CD4-positive, alpha-beta T cell (primary cell): Measurements from ENCODE around the gene BICRAL. TPM values are rescaled to one million over a fixed set of nuclear protein-coding genes. Genes with fewer than 3 reads are reported as not detected.

ENCODE experiments used
- ATAC-seq: fragments of 200-7000 bp; cut with Tn5 transposase; one replicate; pipeline ENCODE4 v1.10.0; 2022; ENCODE audit warnings: mild to moderate bottlenecking; ENCODE audit not compliant: poor library complexity
- CTCF ChIA-PET: fragments of 350-600 bp; sonication (Branson Sonifier 250); formaldehyde crosslinking; loops from one replicate; lab custom pipeline; 2021; ENCODE audit warnings: antibody characterized with exemption, inconsistent platforms; lab: Charles Lee
- POLR2A ChIA-PET: fragments of 350-600 bp; sonication (Branson Sonifier 250); formaldehyde crosslinking; loops from one replicate; lab custom pipeline; 2021; ENCODE audit warnings: antibody characterized with exemption, inconsistent platforms; lab: Charles Lee
- DNase-seq, 14 experiments: peaks; one replicate each; pipeline ENCODE4 v3.0.0-alpha.2; 2013 to 2020; ENCODE audit warnings: mixed read lengths in 2 of 14
- H3K27ac ChIP-seq, 2 donors: one replicate each; pipeline versions ENCODE4 v1.5.1 to v1.7.0; 2013; ENCODE audit warnings: low read length in 2 of 2, low read depth in 1 of 2, mild to moderate bottlenecking in 1 of 2
- H3K27me3 ChIP-seq, 2 experiments: 1 replicate in 1 of 2; 2 replicates in 1 of 2; pipeline versions ENCODE4 v1.6.1 to v1.7.0; 2013; ENCODE audit warnings: low read length in 2 of 2, control low read depth in 1 of 2, mild to moderate bottlenecking in 1 of 2, moderate library complexity in 1 of 2; ENCODE audit not compliant: insufficient read depth in 2 of 2, control insufficient read depth in 1 of 2
- H3K36me3 ChIP-seq: one replicate; pipeline ENCODE4 v1.6.1; 2013; ENCODE audit warnings: low read length, control low read depth; ENCODE audit not compliant: insufficient read depth
- H3K4me1 ChIP-seq: one replicate; pipeline ENCODE4 v1.6.1; 2013; ENCODE audit warnings: low read length, control low read depth; ENCODE audit not compliant: insufficient read depth
- H3K4me3 ChIP-seq: one replicate; pipeline ENCODE4 v1.5.1; 2013; ENCODE audit warnings: mild to moderate bottlenecking, low read length, moderate library complexity
- H3K9me3 ChIP-seq, 2 experiments: 1 replicate in 1 of 2; 2 replicates in 1 of 2; pipeline versions ENCODE4 v1.6.1 to v1.7.0; 2013; ENCODE audit warnings: low read length in 2 of 2, mild to moderate bottlenecking in 2 of 2, control low read depth in 1 of 2, moderate library complexity in 1 of 2; ENCODE audit not compliant: control insufficient read depth in 1 of 2, insufficient read depth in 1 of 2
- H3K27ac Mint-ChIP-seq: one replicate; pipeline ENCODE4 v1.8.0; 2020; ENCODE audit warnings: mixed read lengths
- H3K27me3 Mint-ChIP-seq: one replicate; pipeline ENCODE4 v1.8.0; 2021; ENCODE audit warnings: mixed read lengths
- H3K36me3 Mint-ChIP-seq: one replicate; pipeline ENCODE4 v1.8.0; 2021; ENCODE audit warnings: low read depth, mixed read lengths
- H3K4me1 Mint-ChIP-seq: one replicate; pipeline ENCODE4 v1.8.0; 2021; ENCODE audit warnings: low read depth, mixed read lengths
- H3K4me3 Mint-ChIP-seq: one replicate; pipeline ENCODE4 v1.8.0; 2020; ENCODE audit warnings: mild to moderate bottlenecking, mixed read lengths
- H3K9me3 Mint-ChIP-seq: one replicate; pipeline ENCODE4 v1.8.0; 2020; ENCODE audit warnings: mixed read lengths
- intact Hi-C, 2 experiments: fragments of 100-400 bp; cut with DNase I in 1 of 2; cut with micrococcal nuclease in 1 of 2; formaldehyde crosslinking; loops; one replicate each; pipeline versions ENCODE4 v1.15.1 to v1.9.0; 2023 to 2025; cut with DNase I, micrococcal nuclease
- total RNA-seq, 174 experiments: library from RNA in 2 of 174; stranded (reverse) in 2 of 174; gene quantifications; one replicate each; pipeline ENCODE4 v1.2.3 and lab custom pipeline; 2021 to 2026
- TF ChIP-seq, protein P1 (sequence below): fragments of 200-600 bp; IDR thresholded peaks from one replicate; pipeline ENCODE4 v1.8.0; 2022; ENCODE audit warnings: antibody characterized with exemption, mild to moderate bottlenecking

The BICRAL gene
- total RNA-seq, 2 experiments from 2014 or later = 15.0 to 15.8 TPM

DNA sequence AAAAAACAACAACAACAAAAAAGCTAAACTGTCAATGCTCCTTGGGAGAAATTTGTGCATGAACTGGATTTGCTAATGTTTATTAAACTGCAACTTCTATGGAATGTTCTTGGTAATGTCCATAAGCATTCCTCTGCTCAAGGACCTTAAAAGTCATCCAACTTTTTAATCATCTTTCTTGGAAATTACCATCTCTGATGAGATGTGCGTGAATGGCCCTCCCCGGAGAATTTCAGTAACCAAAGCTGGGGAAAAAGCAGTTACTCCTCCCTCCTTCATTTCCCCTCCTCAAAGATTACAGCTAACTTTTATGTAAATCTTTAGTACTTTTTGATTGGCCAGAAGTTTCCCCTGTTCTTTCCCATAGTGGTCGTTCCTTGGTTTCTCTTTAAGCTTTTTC is 41.1 kb upstream of the BICRAL start:
- Histone ChIP-seq H3K4me1 (peaks cover 22% of the 10 kb centered on the region), H3K36me3 (no peaks in the 10 kb centered on the region), H3K27me3 (no peaks in the 10 kb centered on the region), H3K27ac (no peak overlapping the region), H3K4me3 (no peak overlapping the region), H3K9me3 (peaks cover 5 to 34% of the 10 kb centered on the region in 2 experiments)
- intact Hi-C loops = loop anchor here in 1 of 2 experiments (10.0 kb wide), 1 partner anchor 84 kb away; no protein-coding TSS in a partner anchor
- H3K27me3 Mint-ChIP-seq = no peaks in the 10 kb centered on the region
- H3K27ac Mint-ChIP-seq = no peak overlapping the region
- DNase-seq (no peak), ATAC-seq (no peak)
- peaks cover 9% of the 10 kb centered on the region for H3K4me1 Mint-ChIP-seq
- CTCF ChIA-PET = interaction anchor here (0.7 kb wide), 1 partner anchor 65 kb away, joined by 4 read pairs; no protein-coding TSS in a partner anchor
- TF ChIP-seq, protein P1, sequence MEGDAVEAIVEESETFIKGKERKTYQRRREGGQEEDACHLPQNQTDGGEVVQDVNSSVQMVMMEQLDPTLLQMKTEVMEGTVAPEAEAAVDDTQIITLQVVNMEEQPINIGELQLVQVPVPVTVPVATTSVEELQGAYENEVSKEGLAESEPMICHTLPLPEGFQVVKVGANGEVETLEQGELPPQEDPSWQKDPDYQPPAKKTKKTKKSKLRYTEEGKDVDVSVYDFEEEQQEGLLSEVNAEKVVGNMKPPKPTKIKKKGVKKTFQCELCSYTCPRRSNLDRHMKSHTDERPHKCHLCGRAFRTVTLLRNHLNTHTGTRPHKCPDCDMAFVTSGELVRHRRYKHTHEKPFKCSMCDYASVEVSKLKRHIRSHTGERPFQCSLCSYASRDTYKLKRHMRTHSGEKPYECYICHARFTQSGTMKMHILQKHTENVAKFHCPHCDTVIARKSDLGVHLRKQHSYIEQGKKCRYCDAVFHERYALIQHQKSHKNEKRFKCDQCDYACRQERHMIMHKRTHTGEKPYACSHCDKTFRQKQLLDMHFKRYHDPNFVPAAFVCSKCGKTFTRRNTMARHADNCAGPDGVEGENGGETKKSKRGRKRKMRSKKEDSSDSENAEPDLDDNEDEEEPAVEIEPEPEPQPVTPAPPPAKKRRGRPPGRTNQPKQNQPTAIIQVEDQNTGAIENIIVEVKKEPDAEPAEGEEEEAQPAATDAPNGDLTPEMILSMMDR = no peak
- POLR2A ChIA-PET = interaction anchor here (0.7 to 13.7 kb wide), 2 partner anchors 15 to 36 kb away, joined by 3 to 1427 read pairs; partner anchors contain the start of gene BICRAL
- peaks cover 9% of the 10 kb centered on the region for H3K9me3 Mint-ChIP-seq
- H3K36me3 Mint-ChIP-seq = peaks cover 14% of the 10 kb centered on the region
- peak overlapping the region; percentile 30 for H3K4me3 Mint-ChIP-seq

DNA sequence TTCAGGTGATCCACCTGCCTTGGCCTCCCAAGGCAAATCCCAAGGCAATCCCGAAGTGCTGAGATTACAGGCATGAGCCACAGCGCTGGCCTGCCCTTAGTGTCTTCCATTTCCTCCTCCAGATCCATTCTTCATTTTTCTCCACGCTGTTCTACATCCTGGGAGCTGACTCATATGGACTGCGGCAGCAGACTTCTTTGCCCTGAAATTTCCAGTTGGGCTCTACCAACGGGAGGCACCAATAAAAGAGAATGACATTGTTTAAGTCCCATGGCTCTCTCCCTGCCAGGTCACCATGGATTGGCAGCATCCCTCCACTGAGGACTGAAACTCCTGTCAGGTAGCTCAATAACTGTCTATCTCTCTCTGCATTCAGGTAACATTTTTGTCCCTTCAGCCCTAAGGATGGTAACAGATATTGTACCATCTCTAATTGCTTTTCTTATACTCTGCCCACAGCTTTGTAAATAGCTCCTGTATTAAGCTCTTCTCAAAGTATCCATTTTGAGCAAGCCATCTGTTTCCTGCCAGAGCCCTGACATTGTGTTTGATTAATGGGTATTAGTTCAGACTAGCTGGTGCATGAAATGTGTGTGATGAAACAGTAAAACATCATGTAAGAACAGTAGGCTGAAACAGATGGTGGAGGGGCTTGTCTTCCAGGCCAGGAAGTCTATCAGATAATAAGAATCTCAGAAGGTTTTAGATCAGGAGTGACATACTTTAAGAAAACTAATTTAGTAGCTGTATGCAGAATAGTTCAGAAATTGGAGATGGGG is 39.5 kb upstream of the BICRAL start:
- TF ChIP-seq, protein P1 = no peak
- ChIA-PET CTCF (interaction anchor here (1.2 to 1.5 kb wide), 2 partner anchors 16 to 29 kb away, joined by 3 read pairs; no protein-coding TSS in a partner anchor), POLR2A (interaction anchor here (0.9 to 13.7 kb wide), 4 partner anchors 16 to 137 kb away, joined by 4 to 1427 read pairs (median 8); partner anchors contain the start of genes BICRAL and RPL7L1)
- no peak for ATAC-seq
- Histone ChIP-seq H3K4me1 (peaks cover 26% of the 10 kb centered on the region), H3K4me3 (no peak overlapping the region), H3K36me3 (no peaks in the 10 kb centered on the region), H3K27ac (no peak overlapping the region), H3K9me3 (peaks cover 5 to 34% of the 10 kb centered on the region in 2 experiments), H3K27me3 (no peaks in the 10 kb centered on the region)
- no peaks in the 10 kb centered on the region for H3K27me3 Mint-ChIP-seq
- DNase-seq = no peak
- intact Hi-C loops = loop anchor here in 1 of 2 experiments (10.0 kb wide), 1 partner anchor 82 kb away; no protein-coding TSS in a partner anchor
- H3K4me1 Mint-ChIP-seq = peaks cover 16% of the 10 kb centered on the region
- H3K4me3 Mint-ChIP-seq = peak overlapping the region; percentile 77
- H3K36me3 Mint-ChIP-seq = peaks cover 26% of the 10 kb centered on the region
- H3K27ac Mint-ChIP-seq = peak overlapping the region; percentile 43
- peaks cover 11% of the 10 kb centered on the region for H3K9me3 Mint-ChIP-seq

DNA sequence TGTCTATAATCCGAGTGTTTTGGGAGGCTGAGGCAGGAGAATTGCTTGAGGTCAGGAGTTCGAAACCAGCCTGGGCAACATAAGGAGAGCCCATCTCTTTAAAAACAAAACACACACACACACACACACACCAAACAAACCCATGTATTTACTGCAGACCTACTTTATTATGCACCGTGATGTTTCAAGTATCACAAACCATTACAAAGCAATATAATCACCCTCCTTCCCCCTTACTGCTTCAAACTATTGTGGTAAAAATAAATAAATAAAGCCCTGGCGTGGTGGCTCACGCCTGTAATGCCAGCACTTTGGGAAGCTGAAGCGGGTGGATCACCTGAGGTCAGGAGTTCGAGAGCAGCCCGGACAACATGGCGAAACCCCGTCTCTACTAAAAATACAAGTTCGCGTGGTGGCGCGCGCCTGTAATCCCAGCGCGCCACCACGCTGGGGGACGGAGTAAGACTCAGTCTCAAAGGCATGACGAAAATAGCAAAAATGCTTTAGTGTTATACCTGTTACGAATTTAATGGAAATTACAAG is 37.4 kb upstream of the BICRAL start:
- Histone ChIP-seq H3K27me3 (no peaks in the 10 kb centered on the region), H3K27ac (no peak overlapping the region), H3K4me1 (peaks cover 40% of the 10 kb centered on the region), H3K4me3 (peak overlapping the region; percentile 96), H3K36me3 (peaks cover 3% of the 10 kb centered on the region), H3K9me3 (peaks cover 5 to 34% of the 10 kb centered on the region in 2 experiments)
- peak overlapping the region; percentile 60 for H3K27ac Mint-ChIP-seq
- TF ChIP-seq, protein P1 = no peak
- intact Hi-C loops = loop anchor here (2.0 to 10.0 kb wide), 2 partner anchors 14 to 80 kb away; no protein-coding TSS in a partner anchor
- H3K4me3 Mint-ChIP-seq = peak overlapping the region; percentile 100
- H3K9me3 Mint-ChIP-seq = peaks cover 11% of the 10 kb centered on the region
- DNase-seq (no peak), ATAC-seq (no peak)
- no peaks in the 10 kb centered on the region for H3K27me3 Mint-ChIP-seq
- CTCF ChIA-PET = interaction anchor here (0.6 kb wide), 1 partner anchor 11 kb away, joined by 4 read pairs; no protein-coding TSS in a partner anchor
- POLR2A ChIA-PET = interaction anchor here (0.8 to 13.7 kb wide), 15 partner anchors 17 to 772 kb away, joined by 3 to 1427 read pairs (median 23); partner anchors contain the start of genes BICRAL, CNPY3, CUL7 and POLR1C
- peaks cover 35% of the 10 kb centered on the region for H3K4me1 Mint-ChIP-seq
- H3K36me3 Mint-ChIP-seq = peaks cover 40% of the 10 kb centered on the region
